Activated B cell treated with CpG ODN at 0.5 μM for 24 hours (primary cell): ENCODE data around the gene CLEC10A. TPM values are rescaled to one million over a fixed set of nuclear protein-coding genes. Genes with fewer than 3 reads are reported as not detected.

Experiments
- ATAC-seq: fragments of 200-7000 bp; cut with Tn5 transposase; one replicate; pipeline ENCODE4 v1.10.0; 2021; ENCODE audit warnings: low read depth, mild to moderate bottlenecking, moderate library complexity
- CTCF ChIA-PET: fragments of 350-600 bp; sonication (Branson Sonifier 250); formaldehyde crosslinking; loops from one replicate; lab custom pipeline; 2021; ENCODE audit warnings: antibody characterized with exemption; lab: Charles Lee
- POLR2A ChIA-PET: fragments of 350-600 bp; sonication (Branson Sonifier 250); formaldehyde crosslinking; loops from one replicate; lab custom pipeline; 2021; ENCODE audit warnings: antibody characterized with exemption; lab: Charles Lee
- DNase-seq: peaks from one replicate; pipeline ENCODE4 v3.0.0; 2022
- H3K27ac Mint-ChIP-seq: one replicate; pipeline ENCODE4 v1.8.0; 2020; ENCODE audit warnings: mixed read lengths
- H3K27me3 Mint-ChIP-seq: one replicate; pipeline ENCODE4 v1.8.0; 2021; ENCODE audit warnings: mixed read lengths
- H3K36me3 Mint-ChIP-seq: one replicate; pipeline ENCODE4 v1.8.0; 2021; ENCODE audit warnings: low read depth, mixed read lengths
- H3K4me1 Mint-ChIP-seq: one replicate; pipeline ENCODE4 v1.8.0; 2021; ENCODE audit warnings: mixed read lengths
- H3K4me3 Mint-ChIP-seq: one replicate; pipeline ENCODE4 v1.8.0; 2020; ENCODE audit warnings: mild to moderate bottlenecking, mixed read lengths
- H3K9me3 Mint-ChIP-seq: one replicate; pipeline ENCODE4 v1.8.0; 2020; ENCODE audit warnings: mixed read lengths
- CTCF ChIP-seq: fragments of 200-600 bp; IDR thresholded peaks from one replicate; pipeline ENCODE4 v1.8.0; 2022; ENCODE audit warnings: antibody characterized with exemption, mild to moderate bottlenecking
- intact Hi-C: fragments of 100-400 bp; cut with micrococcal nuclease; formaldehyde crosslinking; loops from one replicate; pipeline ENCODE4 v1.15.1; 2024
- total RNA-seq: library from RNA; stranded (reverse); gene quantifications from 2 replicates; pipeline ENCODE4 v1.2.3, GENCODE V29; 2022

CLEC10A gene
- total RNA-seq, 1 donor from 2014 or later = not detected

- Mint-ChIP-seq H3K27ac (no peak overlapping the region), H3K9me3 (peaks cover 15% of the 10 kb centered on the region), H3K36me3 (peaks cover 2% of the 10 kb centered on the region), H3K4me1 (peaks cover 6% of the 10 kb centered on the region), H3K27me3 (peaks cover 23% of the 10 kb centered on the region), H3K4me3 (no peak overlapping the region)
- DNase-seq (no peak), ATAC-seq (no peak)
- POLR2A ChIA-PET = no interaction called here
- TF ChIP-seq CTCF = no peak
- intact Hi-C loops = no loop called here
- CTCF ChIA-PET = no interaction called here
Measured at GRCh38 chr17:7067198-7067597, 12.9 kb downstream of the CLEC10A start.

- no peak for TF ChIP-seq CTCF
- no peak overlapping the region for H3K4me3 Mint-ChIP-seq
- peaks cover 15% of the 10 kb centered on the region for H3K9me3 Mint-ChIP-seq
- CTCF ChIA-PET = no interaction called here
- DNase-seq (no peak), ATAC-seq (no peak)
- peaks cover 31% of the 10 kb centered on the region for H3K27me3 Mint-ChIP-seq
- H3K4me1 Mint-ChIP-seq = peaks cover 2% of the 10 kb centered on the region
- no peak overlapping the region for H3K27ac Mint-ChIP-seq
- peaks cover 2% of the 10 kb centered on the region for H3K36me3 Mint-ChIP-seq
- POLR2A ChIA-PET = no interaction called here
- intact Hi-C loops = no loop called here
Measured at GRCh38 chr17:7064261-7064660, 15.8 kb downstream of the CLEC10A start.

GRCh38 chr17:7063518-7064094 is 16.4 kb downstream of the CLEC10A start:
- CTCF ChIA-PET = no interaction called here

DNA sequence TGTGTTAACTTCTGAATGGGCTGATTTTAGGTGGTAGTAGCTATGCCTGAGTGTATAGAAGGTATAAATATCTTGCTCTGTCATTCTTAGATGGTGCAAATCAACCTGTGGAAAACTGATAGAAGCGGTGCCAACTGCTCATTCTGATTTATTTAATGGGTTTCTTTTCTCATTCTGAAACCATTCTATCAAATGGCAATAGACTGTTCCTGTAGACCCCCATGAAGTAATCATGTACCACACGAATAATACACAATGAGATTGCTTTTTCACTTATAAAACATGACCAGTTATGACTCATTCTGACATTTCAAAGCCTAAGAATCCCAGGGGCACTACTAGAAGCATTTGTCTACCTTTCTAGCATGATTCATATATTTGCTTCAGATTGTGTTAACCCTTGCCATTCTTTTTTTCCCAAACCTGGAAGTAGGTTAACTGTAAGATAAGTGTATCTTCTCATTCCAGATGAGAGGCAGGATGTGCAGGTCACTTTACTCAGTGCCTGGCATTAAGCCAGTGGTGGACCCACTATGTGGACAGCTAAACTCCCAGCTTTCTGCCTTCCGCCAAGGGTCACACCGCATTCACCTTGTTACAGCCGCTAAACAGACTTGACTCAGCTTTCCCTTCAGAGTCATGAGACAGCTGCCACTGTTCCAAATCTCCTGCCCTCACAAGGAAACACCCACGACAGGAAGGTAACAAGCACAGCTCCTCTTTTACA is 19.7 kb downstream of the CLEC10A start:
- ChIA-PET CTCF (no interaction called here), POLR2A (interaction anchor here (1.5 kb wide), 1 partner anchor 73 kb away, joined by 20 read pairs; no protein-coding TSS in a partner anchor)
- H3K9me3 Mint-ChIP-seq = no peaks in the 10 kb centered on the region
- intact Hi-C loops = no loop called here
- peaks cover 24% of the 10 kb centered on the region for H3K27me3 Mint-ChIP-seq
- DNase-seq (no peak), ATAC-seq (peak; percentile 14)
- peaks cover 2% of the 10 kb centered on the region for H3K4me1 Mint-ChIP-seq
- no peak overlapping the region for H3K4me3 Mint-ChIP-seq
- H3K27ac Mint-ChIP-seq = no peak overlapping the region
- no peaks in the 10 kb centered on the region for H3K36me3 Mint-ChIP-seq
- TF ChIP-seq CTCF = no peak

More at GRCh38 chr17:7063518-7064094, 16.4 kb downstream of the CLEC10A start:
- H3K27me3 Mint-ChIP-seq = peaks cover 31% of the 10 kb centered on the region
- peaks cover 2% of the 10 kb centered on the region for H3K4me1 Mint-ChIP-seq
- no peak overlapping the region for H3K27ac Mint-ChIP-seq
- POLR2A ChIA-PET = no interaction called here
- DNase-seq (no peak), ATAC-seq (no peak)
- intact Hi-C loops = no loop called here
- no peak for TF ChIP-seq CTCF
- H3K36me3 Mint-ChIP-seq = peaks cover 2% of the 10 kb centered on the region
- no peak overlapping the region for H3K4me3 Mint-ChIP-seq
- H3K9me3 Mint-ChIP-seq = peaks cover 10% of the 10 kb centered on the region

GRCh38 chr17:7058831-7059447 is 21.1 kb downstream of the CLEC10A start:
- intact Hi-C loops = no loop called here

More at GRCh38 chr17:7058831-7059447, 21.1 kb downstream of the CLEC10A start:
- Mint-ChIP-seq H3K4me3 (no peak overlapping the region), H3K27me3 (peaks cover 17% of the 10 kb centered on the region), H3K4me1 (peaks cover 2% of the 10 kb centered on the region), H3K9me3 (no peaks in the 10 kb centered on the region), H3K36me3 (no peaks in the 10 kb centered on the region), H3K27ac (no peak overlapping the region)
- ChIA-PET POLR2A (interaction anchor here (0.7 to 1.5 kb wide), 2 partner anchors 74 to 1210 kb away, joined by 4 to 20 read pairs; no protein-coding TSS in a partner anchor), CTCF (no interaction called here)
- no peak for TF ChIP-seq CTCF
- ATAC-seq (no peak), DNase-seq (no peak)
